GM12878 (cell line): ENCODE results near the gene PPP1R1B. TPM values are rescaled to one million over a fixed set of nuclear protein-coding genes. Genes with fewer than 3 reads are reported as not detected.

Experiments used
- CREM ChIP-seq: IDR thresholded peaks from 2 replicates; pipeline ENCODE4 v1.6.1; 2014; ENCODE audit warnings: antibody characterized with exemption, low read depth
- EGR1 ChIP-seq, 2 experiments: IDR thresholded peaks; 1 replicate in 1 of 2; 2 replicates in 1 of 2; pipeline ENCODE4 v1.6.1; 2011 to 2012; ENCODE audit warnings: low read depth in 2 of 2, low read length in 2 of 2, borderline replicate concordance in 1 of 2, mild to moderate bottlenecking in 1 of 2, moderate library complexity in 1 of 2
- EP300 ChIP-seq, 2 experiments: fragments of 150-350 bp in 1 of 2; IDR thresholded peaks; 2 replicates each; pipeline ENCODE4 v1.6.1; 2011 to 2012; ENCODE audit warnings: low read depth in 2 of 2, low read length in 2 of 2, borderline replicate concordance in 1 of 2, improper control_type of control experiment in 1 of 2, inconsistent platforms in 1 of 2; ENCODE audit not compliant: control insufficient read depth in 1 of 2
- ESRRA ChIP-seq: IDR thresholded peaks from 2 replicates; pipeline ENCODE4 v1.6.1; 2012; ENCODE audit warnings: mild to moderate bottlenecking, low read length, improper control_type of control experiment
- HCFC1 ChIP-seq: fragments of 150-350 bp; IDR thresholded peaks from 2 replicates; pipeline ENCODE4 v1.6.1; 2014; ENCODE audit warnings: low read length
- JUND ChIP-seq: IDR thresholded peaks from 2 replicates; pipeline ENCODE4 v1.6.1; 2012; ENCODE audit warnings: low read depth, mild to moderate bottlenecking, low read length, improper control_type of control experiment, moderate library complexity
- POLR2AphosphoS5 ChIP-seq: IDR thresholded peaks from 2 replicates; pipeline ENCODE4 v1.6.1; 2011; ENCODE audit warnings: mild to moderate bottlenecking, low read length, inconsistent platforms
- RB1 ChIP-seq: fragments of 450-650 bp; formaldehyde crosslinking; IDR thresholded peaks from 2 replicates; pipeline ENCODE4 v1.6.1; 2017; ENCODE audit warnings: mild to moderate bottlenecking, borderline replicate concordance
- SMAD1 ChIP-seq: fragments of 450-650 bp; IDR thresholded peaks from 2 replicates; pipeline ENCODE4 v1.6.1; 2018; ENCODE audit warnings: mild to moderate bottlenecking, low read depth; ENCODE audit not compliant: partially characterized antibody
- SPI1 ChIP-seq: IDR thresholded peaks from 2 replicates; pipeline ENCODE4 v1.6.1; 2011; ENCODE audit warnings: low read depth, mild to moderate bottlenecking, low read length, moderate library complexity, borderline replicate concordance; ENCODE audit not compliant: insufficient read depth
- SRF ChIP-seq, 2 experiments: IDR thresholded peaks; 2 replicates each; pipeline ENCODE4 v1.6.1; 2011; ENCODE audit warnings: low read depth in 2 of 2, low read length in 2 of 2, mild to moderate bottlenecking in 1 of 2, moderate library complexity in 1 of 2
- STAT3 ChIP-seq: IDR thresholded peaks from 2 replicates; pipeline ENCODE4 v1.6.1; 2011; ENCODE audit warnings: low read depth, low read length, improper control_type of control experiment
- SUZ12 ChIP-seq: fragments of 200-600 bp; sonication (generic); IDR thresholded peaks from one replicate; pipeline ENCODE4 v1.6.1; 2018; ENCODE audit warnings: antibody characterized with exemption, mild to moderate bottlenecking; ENCODE audit not compliant: unreplicated experiment
- TBL1XR1 ChIP-seq: IDR thresholded peaks from 2 replicates; pipeline ENCODE4 v1.6.1; 2012; ENCODE audit warnings: low read depth, low read length, improper control_type of control experiment
- TCF12 ChIP-seq: IDR thresholded peaks from 2 replicates; pipeline ENCODE4 v1.6.1; 2011; ENCODE audit warnings: low read depth, mild to moderate bottlenecking, low read length
- WRNIP1 ChIP-seq: IDR thresholded peaks from 2 replicates; pipeline ENCODE4 v1.6.1; 2011; ENCODE audit warnings: low read depth, low read length, improper control_type of control experiment, borderline replicate concordance
- polyA plus RNA-seq, 11 experiments: library from polyadenylated mRNA; depleted of rRNA in 4 of 11; unstranded in 6 of 11; stranded (reverse) in 5 of 11; fragments of >200 nt; fragmentation: Nextera tagmentation in 4 of 11; fragmentation: Illumina TruSeq in 1 of 11; extraction: Ambion mirVana in 4 of 11; extraction: Trizol in 1 of 11; gene quantifications; 1 replicate in 1 of 11; 2 replicates in 10 of 11; pipeline versions ENCODE4 v1.2.1 to v1.2.3, GENCODE V29; 2011 to 2016; ENCODE audit warnings: inconsistent platforms in 2 of 11, missing spikeins in 2 of 11, low read depth in 1 of 11
- total RNA-seq, 4 experiments: library from RNA; depleted of rRNA in 3 of 4; stranded (reverse); fragments of >200 nt in 3 of 4; fragmentation: Illumina TruSeq in 1 of 4; extraction: Trizol in 1 of 4; gene quantifications; 2 replicates each; pipeline versions ENCODE4 v1.2.1 to v1.2.3, GENCODE V29; 2013 to 2021
- TF ChIP-seq, protein P1 (sequence below): fragments of 450-650 bp; IDR thresholded peaks from 2 replicates; pipeline ENCODE4 v1.6.1; 2018; ENCODE audit warnings: mild to moderate bottlenecking, low read depth, moderate library complexity; ENCODE audit not compliant: partially characterized antibody
- TF ChIP-seq, protein P2 (sequence below): fragments of 450-650 bp; IDR thresholded peaks from 2 replicates; pipeline ENCODE4 v1.6.1; 2016; ENCODE audit warnings: mild to moderate bottlenecking
- TF ChIP-seq, protein P3 (sequence below): IDR thresholded peaks from 2 replicates; pipeline ENCODE4 v1.6.1; 2011; ENCODE audit warnings: borderline replicate concordance, low read depth, mild to moderate bottlenecking, moderate library complexity, low read length; ENCODE audit not compliant: insufficient read depth, poor library complexity, severe bottlenecking
- TF ChIP-seq, protein P4 (sequence below): fragments of 150-350 bp; IDR thresholded peaks from 2 replicates; pipeline ENCODE4 v1.6.1; 2014; ENCODE audit warnings: mild to moderate bottlenecking, low read depth, low read length
- TF ChIP-seq, protein P5 (sequence below): fragments of 450-650 bp; IDR thresholded peaks from 2 replicates; pipeline ENCODE4 v1.6.1; 2017; ENCODE audit warnings: low read depth, mild to moderate bottlenecking, moderate library complexity

Gene PPP1R1B
- total and polyA plus RNA-seq, 10 of the 15 experiments (the other 5 are each of a cell fraction or from before 2014, with no cell fraction given): 0.08 TPM; not detected in 9

DNA sequence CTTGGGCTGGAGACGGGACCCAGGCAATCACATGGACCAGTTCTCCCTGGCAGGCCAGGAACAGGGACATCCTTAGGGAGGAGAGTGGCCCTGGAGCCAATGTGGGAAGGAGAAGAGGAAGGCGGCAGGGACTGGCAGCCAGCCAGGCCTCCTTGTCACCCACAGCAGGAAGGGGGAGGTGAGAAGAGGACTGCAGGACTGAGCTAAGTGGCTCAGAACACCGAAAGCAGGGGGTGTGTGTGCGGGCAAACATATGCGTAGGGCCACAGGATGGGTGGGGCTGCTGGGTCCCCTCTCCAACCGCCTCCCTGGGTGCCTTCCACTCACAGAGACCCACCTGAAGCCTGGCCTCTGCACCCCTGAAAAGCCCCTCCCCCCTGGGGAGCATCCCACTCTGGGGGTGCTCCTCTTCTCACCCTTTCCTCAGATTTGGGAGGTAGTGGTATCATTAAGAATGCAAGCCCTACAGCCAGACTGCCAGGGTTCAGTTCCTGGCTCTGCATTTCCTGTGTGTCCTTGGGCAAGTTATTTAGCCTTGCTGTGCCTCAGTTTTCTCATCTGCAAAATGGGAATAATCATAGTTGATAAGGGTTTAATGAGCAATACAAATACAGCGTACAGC lies 49.6 kb downstream of the PPP1R1B start (continued):
- TF ChIP-seq ESRRA (no peak), SUZ12 (no peak), SPI1 (no peak), TCF12 (no peak), EGR1 (IDR thresholded peaks at IDR 0.05; ENCODE audit: borderline replicate concordance in 1 of 2, low read depth in 2 of 2, low read length in 2 of 2) (peak in 1 of 2 experiments; percentile 29; a peak in 1 of 3 replicates), HCFC1 (no peak), WRNIP1 (no peak), STAT3 (no peak), SMAD1 (peak; percentile 92), JUND (no peak), RB1 (no peak), SRF (IDR thresholded peaks at IDR 0.05; ENCODE audit: low read depth in 2 of 2, low read length in 2 of 2) (no peak), EP300 (IDR thresholded peaks at IDR 0.05; ENCODE audit: borderline replicate concordance in 1 of 2, control insufficient read depth in 1 of 2, low read depth in 2 of 2, low read length in 2 of 2) (0 out of 4 replicates have a peak, but pooled peaks of 1 of the 2 experiments have one; percentile 32), POLR2AphosphoS5 (no peak), CREM (no peak), TBL1XR1 (no peak)
- TF ChIP-seq, protein P1, sequence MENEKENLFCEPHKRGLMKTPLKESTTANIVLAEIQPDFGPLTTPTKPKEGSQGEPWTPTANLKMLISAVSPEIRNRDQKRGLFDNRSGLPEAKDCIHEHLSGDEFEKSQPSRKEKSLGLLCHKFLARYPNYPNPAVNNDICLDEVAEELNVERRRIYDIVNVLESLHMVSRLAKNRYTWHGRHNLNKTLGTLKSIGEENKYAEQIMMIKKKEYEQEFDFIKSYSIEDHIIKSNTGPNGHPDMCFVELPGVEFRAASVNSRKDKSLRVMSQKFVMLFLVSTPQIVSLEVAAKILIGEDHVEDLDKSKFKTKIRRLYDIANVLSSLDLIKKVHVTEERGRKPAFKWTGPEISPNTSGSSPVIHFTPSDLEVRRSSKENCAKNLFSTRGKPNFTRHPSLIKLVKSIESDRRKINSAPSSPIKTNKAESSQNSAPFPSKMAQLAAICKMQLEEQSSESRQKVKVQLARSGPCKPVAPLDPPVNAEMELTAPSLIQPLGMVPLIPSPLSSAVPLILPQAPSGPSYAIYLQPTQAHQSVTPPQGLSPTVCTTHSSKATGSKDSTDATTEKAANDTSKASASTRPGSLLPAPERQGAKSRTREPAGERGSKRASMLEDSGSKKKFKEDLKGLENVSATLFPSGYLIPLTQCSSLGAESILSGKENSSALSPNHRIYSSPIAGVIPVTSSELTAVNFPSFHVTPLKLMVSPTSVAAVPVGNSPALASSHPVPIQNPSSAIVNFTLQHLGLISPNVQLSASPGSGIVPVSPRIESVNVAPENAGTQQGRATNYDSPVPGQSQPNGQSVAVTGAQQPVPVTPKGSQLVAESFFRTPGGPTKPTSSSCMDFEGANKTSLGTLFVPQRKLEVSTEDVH: no peak
- TF ChIP-seq, protein P2, sequence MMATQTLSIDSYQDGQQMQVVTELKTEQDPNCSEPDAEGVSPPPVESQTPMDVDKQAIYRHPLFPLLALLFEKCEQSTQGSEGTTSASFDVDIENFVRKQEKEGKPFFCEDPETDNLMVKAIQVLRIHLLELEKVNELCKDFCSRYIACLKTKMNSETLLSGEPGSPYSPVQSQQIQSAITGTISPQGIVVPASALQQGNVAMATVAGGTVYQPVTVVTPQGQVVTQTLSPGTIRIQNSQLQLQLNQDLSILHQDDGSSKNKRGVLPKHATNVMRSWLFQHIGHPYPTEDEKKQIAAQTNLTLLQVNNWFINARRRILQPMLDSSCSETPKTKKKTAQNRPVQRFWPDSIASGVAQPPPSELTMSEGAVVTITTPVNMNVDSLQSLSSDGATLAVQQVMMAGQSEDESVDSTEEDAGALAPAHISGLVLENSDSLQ: no peak
- TF ChIP-seq, protein P3, sequence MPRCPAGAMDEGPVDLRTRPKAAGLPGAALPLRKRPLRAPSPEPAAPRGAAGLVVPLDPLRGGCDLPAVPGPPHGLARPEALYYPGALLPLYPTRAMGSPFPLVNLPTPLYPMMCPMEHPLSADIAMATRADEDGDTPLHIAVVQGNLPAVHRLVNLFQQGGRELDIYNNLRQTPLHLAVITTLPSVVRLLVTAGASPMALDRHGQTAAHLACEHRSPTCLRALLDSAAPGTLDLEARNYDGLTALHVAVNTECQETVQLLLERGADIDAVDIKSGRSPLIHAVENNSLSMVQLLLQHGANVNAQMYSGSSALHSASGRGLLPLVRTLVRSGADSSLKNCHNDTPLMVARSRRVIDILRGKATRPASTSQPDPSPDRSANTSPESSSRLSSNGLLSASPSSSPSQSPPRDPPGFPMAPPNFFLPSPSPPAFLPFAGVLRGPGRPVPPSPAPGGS: no peak
- TF ChIP-seq, protein P4, sequence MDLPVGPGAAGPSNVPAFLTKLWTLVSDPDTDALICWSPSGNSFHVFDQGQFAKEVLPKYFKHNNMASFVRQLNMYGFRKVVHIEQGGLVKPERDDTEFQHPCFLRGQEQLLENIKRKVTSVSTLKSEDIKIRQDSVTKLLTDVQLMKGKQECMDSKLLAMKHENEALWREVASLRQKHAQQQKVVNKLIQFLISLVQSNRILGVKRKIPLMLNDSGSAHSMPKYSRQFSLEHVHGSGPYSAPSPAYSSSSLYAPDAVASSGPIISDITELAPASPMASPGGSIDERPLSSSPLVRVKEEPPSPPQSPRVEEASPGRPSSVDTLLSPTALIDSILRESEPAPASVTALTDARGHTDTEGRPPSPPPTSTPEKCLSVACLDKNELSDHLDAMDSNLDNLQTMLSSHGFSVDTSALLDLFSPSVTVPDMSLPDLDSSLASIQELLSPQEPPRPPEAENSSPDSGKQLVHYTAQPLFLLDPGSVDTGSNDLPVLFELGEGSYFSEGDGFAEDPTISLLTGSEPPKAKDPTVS: no peak
- TF ChIP-seq, protein P5, sequence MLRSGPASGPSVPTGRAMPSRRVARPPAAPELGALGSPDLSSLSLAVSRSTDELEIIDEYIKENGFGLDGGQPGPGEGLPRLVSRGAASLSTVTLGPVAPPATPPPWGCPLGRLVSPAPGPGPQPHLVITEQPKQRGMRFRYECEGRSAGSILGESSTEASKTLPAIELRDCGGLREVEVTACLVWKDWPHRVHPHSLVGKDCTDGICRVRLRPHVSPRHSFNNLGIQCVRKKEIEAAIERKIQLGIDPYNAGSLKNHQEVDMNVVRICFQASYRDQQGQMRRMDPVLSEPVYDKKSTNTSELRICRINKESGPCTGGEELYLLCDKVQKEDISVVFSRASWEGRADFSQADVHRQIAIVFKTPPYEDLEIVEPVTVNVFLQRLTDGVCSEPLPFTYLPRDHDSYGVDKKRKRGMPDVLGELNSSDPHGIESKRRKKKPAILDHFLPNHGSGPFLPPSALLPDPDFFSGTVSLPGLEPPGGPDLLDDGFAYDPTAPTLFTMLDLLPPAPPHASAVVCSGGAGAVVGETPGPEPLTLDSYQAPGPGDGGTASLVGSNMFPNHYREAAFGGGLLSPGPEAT: peak; percentile 64
